Smooth muscle cell (in vitro differentiated cells): ENCODE data around the gene LYG2. TPM values are rescaled to one million over a fixed set of nuclear protein-coding genes. Genes with fewer than 3 reads are reported as not detected.
"Not testable (repeated sequence)": the region's sequence is repeated elsewhere in the genome, so short reads cannot be mapped to it uniquely, and the experiment has no call there.

Source experiments
- DNase-seq: peaks from one replicate; lab custom pipeline; 2025; ENCODE audit not compliant: unreplicated experiment; lab: John Stamatoyannopoulos, UW
- H2AFZ ChIP-seq: fragments of 200-600 bp; sonication (generic); 2 replicates; pipeline ENCODE4 v1.6.0; 2016; ENCODE audit warnings: antibody characterized with exemption, low read depth, mild to moderate bottlenecking
- H3F3A ChIP-seq: fragments of 200-600 bp; sonication (generic); 2 replicates; pipeline ENCODE4 v1.6.0; 2017; ENCODE audit warnings: antibody characterized with exemption, low read depth
- H3K27ac ChIP-seq: fragments of 200-600 bp; sonication (generic); 2 replicates; pipeline ENCODE4 v1.5.1; 2016; ENCODE audit warnings: low read depth, mild to moderate bottlenecking
- H3K27me3 ChIP-seq: fragments of 200-600 bp; sonication (generic); 2 replicates; pipeline ENCODE4 v1.6.1; 2016; ENCODE audit warnings: low read depth, mild to moderate bottlenecking
- H3K36me3 ChIP-seq: fragments of 200-600 bp; sonication (generic); 2 replicates; pipeline ENCODE4 v1.5.1; 2016; ENCODE audit warnings: low read depth
- H3K4me1 ChIP-seq: fragments of 200-600 bp; sonication (generic); 2 replicates; pipeline ENCODE4 v1.5.1; 2016; ENCODE audit warnings: low read depth
- H3K4me2 ChIP-seq: fragments of 200-600 bp; sonication (generic); 2 replicates; pipeline ENCODE4 v1.6.0; 2016; ENCODE audit warnings: mild to moderate bottlenecking
- H3K4me3 ChIP-seq: fragments of 200-600 bp; sonication (generic); 2 replicates; pipeline ENCODE4 v1.5.1; 2016; ENCODE audit warnings: mild to moderate bottlenecking
- H3K79me2 ChIP-seq: fragments of 200-600 bp; sonication (generic); 2 replicates; pipeline ENCODE4 v1.6.0; 2016; ENCODE audit warnings: low read depth, mild to moderate bottlenecking
- H3K9ac ChIP-seq: fragments of 200-600 bp; sonication (generic); 2 replicates; pipeline ENCODE4 v1.6.0; 2016; ENCODE audit warnings: low read depth
- H3K9me3 ChIP-seq: fragments of 200-600 bp; sonication (generic); replicated peaks from 2 replicates; pipeline ENCODE4 v1.5.1; 2016; ENCODE audit warnings: low read depth
- H4K20me1 ChIP-seq: fragments of 200-600 bp; sonication (generic); 2 replicates; pipeline ENCODE4 v1.6.0; 2016; ENCODE audit warnings: low read depth
- WGBS: methylation state at CpG from one replicate; pipeline ENCODE4 v1.1.7; 2016; ENCODE audit warnings: low lambda C conversion rate; 5-methylcytosine and 5-hydroxymethylcytosine counted together
- polyA plus RNA-seq: library from polyadenylated mRNA; unstranded; fragments of >200 nt; fragmentation: Nextera tagmentation; extraction: Ambion mirVana; gene quantifications from 2 replicates; pipeline ENCODE4 v1.2.1, GENCODE V29; 2016
- total RNA-seq: library from RNA; depleted of rRNA; stranded (reverse); fragments of >200 nt; gene quantifications from 2 replicates; pipeline ENCODE4 v1.2.3, GENCODE V29; 2014
- TF ChIP-seq, protein P1 (sequence below): fragments of 200-600 bp; sonication (generic); IDR thresholded peaks from 2 replicates; pipeline ENCODE4 v1.5.1; 2017; ENCODE audit warnings: borderline replicate concordance, mild to moderate bottlenecking, antibody characterized with exemption; ENCODE audit not compliant: insufficient read depth, poor library complexity, severe bottlenecking

Gene LYG2
- total and polyA plus RNA-seq, 2 experiments from 2014 or later, result not detected

DNA sequence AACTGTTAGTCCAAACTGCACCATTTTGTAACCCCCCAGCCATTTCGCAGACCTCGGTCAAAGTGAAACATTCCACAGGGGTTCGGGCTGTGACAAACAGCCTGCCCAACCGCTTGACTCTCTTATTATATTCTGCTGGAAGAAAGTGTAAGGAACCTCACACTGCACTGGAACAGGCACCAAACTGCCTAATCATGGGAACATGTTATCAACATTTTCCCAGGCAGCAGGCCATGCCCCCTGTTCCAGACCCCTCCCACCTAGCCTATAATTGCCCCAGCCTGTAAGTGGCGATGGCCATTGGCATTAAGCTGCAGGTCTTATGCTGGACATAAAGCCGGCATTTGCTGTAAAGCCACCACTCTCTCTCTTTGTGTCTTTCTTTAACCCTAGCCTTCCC is 16.9 kb downstream of the LYG2 start:
- no peaks in the 10 kb centered on the region for H3F3A ChIP-seq
- no peaks in the 10 kb centered on the region for H3K27me3 ChIP-seq
- H3K9me3 ChIP-seq, result no peaks in the 10 kb centered on the region
- no peak overlapping the region for H3K4me3 ChIP-seq
- WGBS, result 94% methylated on average over 6 of the region's 6 CpGs
- H3K36me3 ChIP-seq, result no peaks in the 10 kb centered on the region
- no peaks in the 10 kb centered on the region for H4K20me1 ChIP-seq
- TF ChIP-seq, protein P1, sequence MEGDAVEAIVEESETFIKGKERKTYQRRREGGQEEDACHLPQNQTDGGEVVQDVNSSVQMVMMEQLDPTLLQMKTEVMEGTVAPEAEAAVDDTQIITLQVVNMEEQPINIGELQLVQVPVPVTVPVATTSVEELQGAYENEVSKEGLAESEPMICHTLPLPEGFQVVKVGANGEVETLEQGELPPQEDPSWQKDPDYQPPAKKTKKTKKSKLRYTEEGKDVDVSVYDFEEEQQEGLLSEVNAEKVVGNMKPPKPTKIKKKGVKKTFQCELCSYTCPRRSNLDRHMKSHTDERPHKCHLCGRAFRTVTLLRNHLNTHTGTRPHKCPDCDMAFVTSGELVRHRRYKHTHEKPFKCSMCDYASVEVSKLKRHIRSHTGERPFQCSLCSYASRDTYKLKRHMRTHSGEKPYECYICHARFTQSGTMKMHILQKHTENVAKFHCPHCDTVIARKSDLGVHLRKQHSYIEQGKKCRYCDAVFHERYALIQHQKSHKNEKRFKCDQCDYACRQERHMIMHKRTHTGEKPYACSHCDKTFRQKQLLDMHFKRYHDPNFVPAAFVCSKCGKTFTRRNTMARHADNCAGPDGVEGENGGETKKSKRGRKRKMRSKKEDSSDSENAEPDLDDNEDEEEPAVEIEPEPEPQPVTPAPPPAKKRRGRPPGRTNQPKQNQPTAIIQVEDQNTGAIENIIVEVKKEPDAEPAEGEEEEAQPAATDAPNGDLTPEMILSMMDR, result no peak
- no peak overlapping the region for H3K27ac ChIP-seq
- H3K9ac ChIP-seq, result no peak overlapping the region
- no peaks in the 10 kb centered on the region for H3K4me1 ChIP-seq
- DNase-seq, result no peak
- no peak overlapping the region for H3K4me2 ChIP-seq
- no peaks in the 10 kb centered on the region for H3K79me2 ChIP-seq
- H2AFZ ChIP-seq, result no peak overlapping the region

DNA sequence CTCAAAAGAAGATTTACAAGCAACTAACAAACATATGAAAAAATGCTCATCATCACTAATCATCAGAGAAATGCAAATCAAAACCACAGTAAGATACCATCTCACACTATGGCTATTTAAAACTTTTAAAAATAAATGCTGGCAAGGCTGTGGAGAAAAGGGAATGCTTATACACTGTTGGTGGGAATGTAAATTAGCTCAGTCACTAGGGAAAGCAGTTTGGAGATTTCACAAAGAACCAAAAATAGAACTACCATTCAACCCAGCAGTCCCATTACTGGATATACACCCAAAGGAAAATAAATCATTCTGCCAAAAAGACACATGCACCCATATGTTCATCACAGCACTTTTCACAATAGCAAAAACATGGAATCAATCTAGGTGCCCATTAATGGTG is 22.3 kb downstream of the LYG2 start:
- H3K4me1 ChIP-seq, DNase-seq, H3K9me3 ChIP-seq: not testable (repeated sequence)

DNA sequence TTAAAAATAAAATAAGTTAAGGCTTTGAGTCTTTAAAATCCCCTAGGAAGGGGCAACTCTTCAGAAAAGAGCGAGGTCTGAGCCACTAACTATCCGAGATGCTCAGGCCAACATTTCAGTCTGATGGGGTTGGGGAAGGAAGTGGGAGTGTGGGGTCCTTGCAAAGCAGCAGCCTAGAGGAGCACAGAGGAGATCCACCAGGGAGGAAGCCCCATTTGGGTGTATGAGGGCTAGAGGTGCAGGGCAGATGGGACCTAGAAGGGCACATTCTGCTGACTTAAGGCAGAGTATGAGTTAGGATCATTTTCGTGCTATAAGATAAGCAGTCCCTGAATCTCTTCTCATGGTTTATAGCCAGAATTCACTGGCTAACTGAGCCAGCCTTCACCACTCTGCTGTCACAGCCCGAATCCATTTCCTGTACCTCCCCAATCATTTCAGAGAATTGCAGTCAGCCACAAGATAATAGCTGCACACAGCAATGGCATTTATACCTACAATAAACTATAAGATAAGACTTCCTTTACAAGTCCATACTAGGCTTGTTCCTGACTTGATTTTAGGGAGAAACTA is 37.5 kb downstream of the LYG2 start:
- Histone ChIP-seq H3K4me2 (no peak overlapping the region), H3K4me3 (no peak overlapping the region), H3F3A (no peaks in the 10 kb centered on the region), H3K36me3 (no peaks in the 10 kb centered on the region), H2AFZ (no peak overlapping the region), H3K27me3 (no peaks in the 10 kb centered on the region), H4K20me1 (no peaks in the 10 kb centered on the region), H3K9ac (no peak overlapping the region), H3K79me2 (no peaks in the 10 kb centered on the region), H3K4me1 (no peaks in the 10 kb centered on the region), H3K9me3 (no peaks in the 10 kb centered on the region), H3K27ac (no peak overlapping the region)
- TF ChIP-seq, protein P1, result no peak
- no peak for DNase-seq
- WGBS, result 63% methylated on average over 4 of the region's 4 CpGs

More for the DNA sequence above, 22.3 kb downstream of the LYG2 start:
- not testable (repeated sequence) for H3K4me2 ChIP-seq, H4K20me1 ChIP-seq, H3F3A ChIP-seq, H3K27ac ChIP-seq, H3K4me3 ChIP-seq, H3K27me3 ChIP-seq, H3K79me2 ChIP-seq, H2AFZ ChIP-seq, H3K9ac ChIP-seq, H3K36me3 ChIP-seq

DNA sequence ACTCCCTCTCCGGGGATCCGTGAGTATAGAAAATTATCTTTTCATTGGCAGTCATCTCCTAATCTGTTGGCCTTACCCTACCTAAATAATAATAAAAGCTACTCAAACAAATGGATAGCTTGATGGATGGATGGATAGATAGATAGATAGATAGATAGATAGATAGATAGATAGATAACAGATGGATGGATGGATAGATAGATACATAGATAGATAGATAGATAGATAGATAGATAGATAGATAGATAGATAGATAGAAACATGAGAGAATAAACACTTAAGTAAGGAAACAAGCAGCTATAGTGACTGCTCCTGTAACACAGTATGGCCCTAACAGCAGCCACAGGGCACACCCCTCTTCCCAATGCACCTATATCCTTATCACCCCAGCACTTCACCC is 39.4 kb downstream of the LYG2 start:
- H3K36me3 ChIP-seq, result no peaks in the 10 kb centered on the region
- no peak overlapping the region for H3K27ac ChIP-seq
- no peaks in the 10 kb centered on the region for H4K20me1 ChIP-seq
- H3K9me3 ChIP-seq, result no peaks in the 10 kb centered on the region
- TF ChIP-seq, protein P1, result no peak
- no peaks in the 10 kb centered on the region for H3F3A ChIP-seq
- 97% methylated on average over 2 of the region's 2 CpGs for WGBS
- H3K27me3 ChIP-seq, result no peaks in the 10 kb centered on the region
- no peak overlapping the region for H3K4me2 ChIP-seq
- no peak overlapping the region for H2AFZ ChIP-seq
- H3K4me3 ChIP-seq, result no peak overlapping the region
- no peak for DNase-seq
- no peaks in the 10 kb centered on the region for H3K79me2 ChIP-seq
- H3K4me1 ChIP-seq, result no peaks in the 10 kb centered on the region
- H3K9ac ChIP-seq, result no peak overlapping the region
